ENCODE results near the gene CALR. TPM values are rescaled to one million over a fixed set of nuclear protein-coding genes. Genes with fewer than 3 reads are reported as not detected.
A peak's percentile ranks its signal among the peaks of the same experiment; 100 is the strongest.

Gene CALR
- total and polyA plus RNA-seq, 9 of the 15 experiments (the other 6 are each of a cell fraction or from before 2014, with no cell fraction given), result 126 to 811 (median 642) TPM

DNA sequence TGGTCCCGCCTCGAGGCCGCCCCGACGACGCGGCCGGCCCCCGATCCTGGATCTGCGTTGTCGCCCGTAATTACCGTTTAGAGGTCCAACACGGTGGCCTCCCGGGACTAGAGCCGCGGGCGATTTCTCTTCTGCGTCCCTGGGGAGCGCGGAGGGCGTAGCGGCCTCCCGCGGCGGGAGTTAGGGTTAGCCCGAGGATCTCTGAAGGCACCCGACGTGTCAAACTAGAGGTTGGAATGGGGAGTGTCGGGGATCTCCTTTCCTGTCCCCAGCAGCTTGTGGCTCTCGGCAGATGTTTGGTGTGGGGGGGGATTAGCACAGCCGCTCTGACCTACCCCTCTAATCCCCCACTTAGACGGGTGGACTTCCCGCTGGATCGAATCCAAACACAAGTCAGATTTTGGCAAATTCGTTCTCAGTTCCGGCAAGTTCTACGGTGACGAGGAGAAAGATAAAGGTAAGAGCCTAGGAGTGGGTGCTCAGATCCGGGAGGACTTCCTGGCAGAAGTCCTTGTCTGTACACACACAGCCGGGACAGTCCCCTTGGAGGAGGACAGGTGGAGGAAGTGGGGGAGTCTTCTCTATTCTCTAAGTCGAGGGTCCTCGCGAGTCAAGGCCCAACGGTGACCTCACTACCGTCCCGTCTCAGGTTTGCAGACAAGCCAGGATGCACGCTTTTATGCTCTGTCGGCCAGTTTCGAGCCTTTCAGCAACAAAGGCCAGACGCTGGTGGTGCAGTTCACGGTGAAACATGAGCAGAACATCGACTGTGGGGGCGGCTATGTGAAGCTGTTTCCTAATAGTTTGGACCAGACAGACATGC is 581 bp downstream of the CALR start (continued):
- TF ChIP-seq BCLAF1 (IDR thresholded peaks at IDR 0.05; ENCODE audit: borderline replicate concordance in 1 of 2, control insufficient read depth in 1 of 2, low read depth in 2 of 2, low read length in 1 of 2), result no peak
- peak; percentile 86 for TF ChIP-seq CHD1 (IDR thresholded peaks at IDR 0.05; ENCODE audit: low read length)

GRCh38 chr19:12939975-12940423 is 1.6 kb downstream of the CALR start:
- no peak for ATAC-seq
- CTCF ChIA-PET (ENCODE audit: low intra/inter-chr PET ratio), result no interaction called here
- H3K4me3 ChIP-seq, result peak overlapping the region; percentile 90
- POLR2A ChIA-PET, result interaction anchor here (0.9 to 1.7 kb wide), 3 partner anchors 8 to 163 kb away, joined by 3 to 5 read pairs (median 5); no protein-coding TSS in a partner anchor
- H3K9me1 ChIP-seq (ENCODE audit: control insufficient read depth, insufficient read depth, low read length), result peaks cover 8% of the 10 kb centered on the region
- 53% methylated on average over 10 of the region's 10 CpGs for WGBS (ENCODE audit: insufficient coverage, low coverage, missing lambda C conversion rate)
- in situ Hi-C loops (cut with MboI) (no loop called here), intact Hi-C loops (cut with micrococcal nuclease) (loop anchor here (5.0 kb wide), 1 partner anchor 53 kb away; the partner anchor contains the start of gene KLF1)
- H2AFZ ChIP-seq (ENCODE audit: low read depth, low read length), result no peak overlapping the region
- H4K20me1 ChIP-seq (replicated peaks; ENCODE audit: control insufficient read depth, insufficient read depth, low read length), result peaks cover 31% of the 10 kb centered on the region
- peak in 1 of 4 experiments; percentile 13 for DNase-seq (ENCODE audit: extremely low read depth in 1 of 4, low spot score in 3 of 4)
- no TSS peak for BruUV-seq (replicated peaks)
- peak overlapping the region; percentile 98 for H3K4me2 ChIP-seq (ENCODE audit: insufficient read depth, low read length)
- peaks cover 51% of the 10 kb centered on the region for H3K79me2 ChIP-seq (ENCODE audit: control insufficient read depth, insufficient read depth, low read length)
- H3K4me1 ChIP-seq (replicated peaks in 1 of 2; ENCODE audit: control insufficient read depth in 2 of 2, insufficient read depth in 2 of 2, low read length in 2 of 2), result peaks cover 29 to 44% of the 10 kb centered on the region in 2 experiments
- peak overlapping the region; percentile 83 to 99 for H3K9ac ChIP-seq (ENCODE audit: insufficient read depth in 1 of 2, low read depth in 2 of 2, low read length in 2 of 2)
- H3K27ac ChIP-seq (ENCODE audit: extremely low read depth, low read depth, low read length), result peak overlapping the region; percentile 60
- FAIRE-seq, result no peak
- H3K9me3 ChIP-seq (replicated peaks; ENCODE audit: control insufficient read depth, insufficient read depth, low read depth, low read length), result no peaks in the 10 kb centered on the region
- H3K27me3 ChIP-seq (ENCODE audit: control insufficient read depth in 2 of 2, insufficient read depth in 2 of 2, low read length in 2 of 2), result no peaks in the 10 kb centered on the region
- H3K36me3 ChIP-seq (ENCODE audit: control insufficient read depth, insufficient read depth, low read length), result peaks cover 60% of the 10 kb centered on the region
- TF ChIP-seq HDGF (IDR thresholded peaks at IDR 0.05) (no peak), REST (IDR thresholded peaks at IDR 0.05; ENCODE audit: borderline replicate concordance) (no peak), REST (CRISPR knock-in tag; IDR thresholded peaks at IDR 0.05; ENCODE audit: low read depth) (no peak), PHB2 (IDR thresholded peaks at IDR 0.05; ENCODE audit: low read depth) (no peak), PML (IDR thresholded peaks at IDR 0.05; ENCODE audit: low read length) (no peak), HDAC2 (IDR thresholded peaks at IDR 0.05) (no peak), ILF3 (IDR thresholded peaks at IDR 0.05; ENCODE audit: borderline replicate concordance) (no peak)
